Measurements from ENCODE around the gene SELPLG.

GRCh38 chr12:108613548-108613947, 20.1 kb downstream of the SELPLG start:
- no peak for TF ChIP-seq LEF1 (IDR thresholded peaks at IDR 0.05; ENCODE audit: borderline replicate concordance)
- TF ChIP-seq FOXA1 (IDR thresholded peaks at IDR 0.05): no peak
- no peak for TF ChIP-seq SUZ12 (IDR thresholded peaks at IDR 0.05)
- TF ChIP-seq FOXM1 (IDR thresholded peaks at IDR 0.05; ENCODE audit: borderline replicate concordance): no peak
- TF ChIP-seq NFRKB (IDR thresholded peaks at IDR 0.05): no peak
- TF ChIP-seq ARNT (IDR thresholded peaks at IDR 0.05): no peak
- no peak for TF ChIP-seq BHLHE40 (IDR thresholded peaks at IDR 0.05; ENCODE audit: borderline replicate concordance)
- TF ChIP-seq, protein P1, sequence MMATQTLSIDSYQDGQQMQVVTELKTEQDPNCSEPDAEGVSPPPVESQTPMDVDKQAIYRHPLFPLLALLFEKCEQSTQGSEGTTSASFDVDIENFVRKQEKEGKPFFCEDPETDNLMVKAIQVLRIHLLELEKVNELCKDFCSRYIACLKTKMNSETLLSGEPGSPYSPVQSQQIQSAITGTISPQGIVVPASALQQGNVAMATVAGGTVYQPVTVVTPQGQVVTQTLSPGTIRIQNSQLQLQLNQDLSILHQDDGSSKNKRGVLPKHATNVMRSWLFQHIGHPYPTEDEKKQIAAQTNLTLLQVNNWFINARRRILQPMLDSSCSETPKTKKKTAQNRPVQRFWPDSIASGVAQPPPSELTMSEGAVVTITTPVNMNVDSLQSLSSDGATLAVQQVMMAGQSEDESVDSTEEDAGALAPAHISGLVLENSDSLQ (IDR thresholded peaks at IDR 0.05): no peak
- TF ChIP-seq L3MBTL2 (conservative IDR thresholded peaks at IDR 0.05): no peak
- no peak for TF ChIP-seq ZNF384 (IDR thresholded peaks at IDR 0.05)
- no peak for TF ChIP-seq HDGF (IDR thresholded peaks at IDR 0.05; ENCODE audit: borderline replicate concordance)
- no peak for TF ChIP-seq SP1 (IDR thresholded peaks at IDR 0.05)

Data from HEK293T (cell line).